PC-9 (cell line): Measurements from ENCODE around the gene ADSS1.

Experiments
- CTCF ChIP-seq: fragments of 200-600 bp; sonication (generic); conservative IDR thresholded peaks from 2 replicates; pipeline ENCODE4 v1.6.1; 2017; ENCODE audit warnings: mixed run types, antibody characterized with exemption, mild to moderate bottlenecking, moderate library complexity
- EZH2 ChIP-seq: fragments of 200-600 bp; sonication (generic); IDR thresholded peaks from 2 replicates; pipeline ENCODE4 v1.8.0; 2017; ENCODE audit warnings: antibody characterized with exemption, low read depth

- TF ChIP-seq CTCF = no peak
- TF ChIP-seq EZH2 = no peak
These were observed 22.5 kb upstream of the ADSS1 start for GRCh38 chr14:104701383-104702076.
